HEK293 (cell line): Measurements from ENCODE around the gene PRKD1.

Source experiments
- CTCF ChIP-seq: fragments of 450-650 bp; formaldehyde crosslinking; IDR thresholded peaks from 2 replicates; pipeline ENCODE4 v1.5.1; 2016; ENCODE audit warnings: missing biosample characterization, missing genetic modification characterization
- ELK4 ChIP-seq: IDR thresholded peaks from 2 replicates; pipeline ENCODE4 v1.6.1; 2011; ENCODE audit warnings: mild to moderate bottlenecking, low read depth, low read length, borderline replicate concordance
- GFI1B ChIP-seq: fragments of 450-650 bp; formaldehyde crosslinking; IDR thresholded peaks from 2 replicates; pipeline ENCODE4 v1.5.1; 2016; ENCODE audit warnings: missing biosample characterization, missing genetic modification characterization
- YY1 ChIP-seq: fragments of 450-650 bp; formaldehyde crosslinking; IDR thresholded peaks from 2 replicates; pipeline ENCODE4 v1.5.1; 2018; ENCODE audit warnings: missing biosample characterization, missing genetic modification characterization
- ZBTB26 ChIP-seq: fragments of 450-650 bp; formaldehyde crosslinking; optimal IDR thresholded peaks from 2 replicates; pipeline ENCODE3; 2016; ENCODE audit warnings: missing biosample characterization, mild to moderate bottlenecking, missing genetic modification characterization
- ZNF138 ChIP-seq: fragments of 450-650 bp; formaldehyde crosslinking; IDR thresholded peaks from 2 replicates; pipeline ENCODE4 v1.5.1; 2016; ENCODE audit warnings: missing biosample characterization, missing genetic modification characterization, borderline replicate concordance
- ZNF645 ChIP-seq: fragments of 450-650 bp; formaldehyde crosslinking; IDR thresholded peaks from 2 replicates; pipeline ENCODE4; 2016; ENCODE audit warnings: missing biosample characterization, missing genetic modification characterization
- ZNF660 ChIP-seq: fragments of 450-650 bp; IDR thresholded peaks from 2 replicates; pipeline ENCODE4 v1.5.1; 2018; ENCODE audit warnings: missing biosample characterization, mild to moderate bottlenecking, missing genetic modification characterization
- ZNF785 ChIP-seq: fragments of 450-650 bp; formaldehyde crosslinking; IDR thresholded peaks from 2 replicates; pipeline ENCODE4 v1.5.1; 2016; ENCODE audit warnings: missing biosample characterization, missing genetic modification characterization
- TF ChIP-seq, protein P1 (sequence below): fragments of 450-650 bp; formaldehyde crosslinking; IDR thresholded peaks from 2 replicates; pipeline ENCODE4 v1.5.1; 2017; ENCODE audit warnings: missing biosample characterization, mild to moderate bottlenecking, missing genetic modification characterization, moderate library complexity

GRCh38 chr14:29823816-29824215 lies 103.8 kb downstream of the PRKD1 start:
- TF ChIP-seq CTCF (tag by site-specific recombination) (no peak), ZNF645 (tag by site-specific recombination) (no peak), YY1 (tag by site-specific recombination) (no peak), ZNF785 (tag by site-specific recombination) (no peak), ZBTB26 (no peak), GFI1B (no peak), ZNF138 (tag by site-specific recombination) (no peak), ZNF660 (tag by site-specific recombination) (no peak), ELK4 (no peak)
- TF ChIP-seq, protein P1, sequence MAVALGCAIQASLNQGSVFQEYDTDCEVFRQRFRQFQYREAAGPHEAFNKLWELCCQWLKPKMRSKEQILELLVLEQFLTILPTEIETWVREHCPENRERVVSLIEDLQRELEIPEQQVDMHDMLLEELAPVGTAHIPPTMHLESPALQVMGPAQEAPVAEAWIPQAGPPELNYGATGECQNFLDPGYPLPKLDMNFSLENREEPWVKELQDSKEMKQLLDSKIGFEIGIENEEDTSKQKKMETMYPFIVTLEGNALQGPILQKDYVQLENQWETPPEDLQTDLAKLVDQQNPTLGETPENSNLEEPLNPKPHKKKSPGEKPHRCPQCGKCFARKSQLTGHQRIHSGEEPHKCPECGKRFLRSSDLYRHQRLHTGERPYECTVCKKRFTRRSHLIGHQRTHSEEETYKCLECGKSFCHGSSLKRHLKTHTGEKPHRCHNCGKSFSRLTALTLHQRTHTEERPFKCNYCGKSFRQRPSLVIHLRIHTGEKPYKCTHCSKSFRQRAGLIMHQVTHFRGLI (tag by site-specific recombination): no peak
